HEK293 (cell line): ENCODE measurements around the gene TNFRSF11A.

Experiments used
- CTCF ChIP-seq: fragments of 450-650 bp; formaldehyde crosslinking; IDR thresholded peaks from 2 replicates; pipeline ENCODE4 v1.5.1; 2016; ENCODE audit warnings: missing biosample characterization, missing genetic modification characterization
- GFI1B ChIP-seq: fragments of 450-650 bp; formaldehyde crosslinking; IDR thresholded peaks from 2 replicates; pipeline ENCODE4 v1.5.1; 2016; ENCODE audit warnings: missing biosample characterization, missing genetic modification characterization
- PBX3 ChIP-seq: sonication (generic); formaldehyde crosslinking; IDR thresholded peaks from 2 replicates; pipeline ENCODE4 v1.8.1; 2022; ENCODE audit warnings: mild to moderate bottlenecking, moderate library complexity, missing genetic modification reagents
- SCRT1 ChIP-seq: fragments of 450-650 bp; formaldehyde crosslinking; IDR thresholded peaks from 2 replicates; pipeline ENCODE4 v1.5.1; 2016; ENCODE audit warnings: missing biosample characterization, missing genetic modification characterization, borderline replicate concordance
- SCRT2 ChIP-seq: fragments of 450-650 bp; formaldehyde crosslinking; IDR thresholded peaks from 2 replicates; pipeline ENCODE4 v1.5.1; 2016; ENCODE audit warnings: missing biosample characterization, missing genetic modification characterization
- ZFHX2 ChIP-seq: fragments of 450-650 bp; formaldehyde crosslinking; conservative IDR thresholded peaks from 2 replicates; pipeline ENCODE4 v1.5.1; 2016; ENCODE audit warnings: missing biosample characterization, missing genetic modification characterization
- ZNF133 ChIP-seq: fragments of 450-650 bp; formaldehyde crosslinking; IDR thresholded peaks from 2 replicates; pipeline ENCODE4 v1.5.1; 2016; ENCODE audit warnings: missing biosample characterization, missing genetic modification characterization
- ZNF324 ChIP-seq: fragments of 450-650 bp; formaldehyde crosslinking; IDR thresholded peaks from 2 replicates; pipeline ENCODE4 v1.5.1; 2016; ENCODE audit warnings: missing biosample characterization, missing genetic modification characterization
- ZNF488 ChIP-seq: fragments of 450-650 bp; formaldehyde crosslinking; IDR thresholded peaks from 2 replicates; pipeline ENCODE4 v1.5.1; 2016; ENCODE audit warnings: missing biosample characterization, missing genetic modification characterization
- ZNF529 ChIP-seq: fragments of 450-650 bp; formaldehyde crosslinking; IDR thresholded peaks from 2 replicates; pipeline ENCODE4 v1.5.1; 2017; ENCODE audit warnings: missing genetic modification characterization, missing biosample characterization; ENCODE audit not compliant: insufficient replicate concordance
- ZNF530 ChIP-seq: fragments of 450-650 bp; formaldehyde crosslinking; IDR thresholded peaks from 2 replicates; pipeline ENCODE4 v1.5.1; 2016; ENCODE audit warnings: low read depth, missing biosample characterization, missing genetic modification characterization
- ZNF639 ChIP-seq: fragments of 450-650 bp; formaldehyde crosslinking; IDR thresholded peaks from 2 replicates; pipeline ENCODE4 v1.5.1; 2016; ENCODE audit warnings: missing biosample characterization, missing genetic modification characterization

GRCh38 chr18:62324917-62325805 lies at the start of gene TNFRSF11A:
- TF ChIP-seq ZNF324 (tag by site-specific recombination) (no peak), ZNF530 (tag by site-specific recombination) (no peak), PBX3 (CRISPR knock-in tag) (no peak), GFI1B (tag by site-specific recombination) (no peak), ZFHX2 (tag by site-specific recombination) (no peak), ZNF133 (tag by site-specific recombination) (no peak), ZNF639 (tag by site-specific recombination) (no peak), CTCF (tag by site-specific recombination) (peak; percentile 15; the same call in 1 of the 2 replicates), SCRT2 (tag by site-specific recombination) (no peak), SCRT1 (no peak), ZNF529 (no peak), ZNF488 (tag by site-specific recombination) (no peak)
